ENCODE results near the gene GRP. TPM values are rescaled to one million over a fixed set of nuclear protein-coding genes. Genes with fewer than 3 reads are reported as not detected.

GRP gene
- polyA plus RNA-seq, 1 experiment, result 0.16 TPM

DNA sequence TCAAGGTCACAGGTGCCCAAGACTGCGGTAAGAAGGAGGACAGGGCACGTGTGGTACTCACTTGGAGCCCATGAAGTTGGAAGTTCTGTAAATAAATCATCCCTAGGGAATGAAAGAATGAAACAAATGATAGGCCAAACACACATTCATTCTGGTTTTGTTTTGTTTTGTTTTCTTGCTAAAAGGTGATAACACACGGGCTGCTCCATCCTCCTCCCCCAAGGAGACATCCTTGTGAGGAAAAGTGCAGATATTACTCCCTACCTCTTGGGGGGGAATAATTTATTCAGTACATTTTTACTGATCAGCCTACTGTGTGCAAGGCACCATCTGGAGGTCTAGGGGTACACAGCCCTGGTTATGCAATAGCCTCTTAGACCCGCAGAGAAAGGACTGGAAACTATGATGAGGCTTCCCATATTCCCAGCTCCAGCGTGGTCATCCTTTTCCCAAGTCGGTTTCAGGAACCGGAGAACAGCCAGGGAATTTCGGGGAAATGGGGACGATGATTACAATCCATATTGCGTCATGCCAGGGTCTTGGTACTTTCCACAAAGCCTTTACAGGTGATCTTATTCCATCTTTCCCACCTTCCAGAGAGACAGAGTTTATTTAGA, 47.0 kb downstream of the GRP start:
- peaks cover 69% of the 10 kb centered on the region for H3K27me3 ChIP-seq (ENCODE audit: control insufficient read depth, insufficient read depth, low read length)
- TF ChIP-seq, protein P1, sequence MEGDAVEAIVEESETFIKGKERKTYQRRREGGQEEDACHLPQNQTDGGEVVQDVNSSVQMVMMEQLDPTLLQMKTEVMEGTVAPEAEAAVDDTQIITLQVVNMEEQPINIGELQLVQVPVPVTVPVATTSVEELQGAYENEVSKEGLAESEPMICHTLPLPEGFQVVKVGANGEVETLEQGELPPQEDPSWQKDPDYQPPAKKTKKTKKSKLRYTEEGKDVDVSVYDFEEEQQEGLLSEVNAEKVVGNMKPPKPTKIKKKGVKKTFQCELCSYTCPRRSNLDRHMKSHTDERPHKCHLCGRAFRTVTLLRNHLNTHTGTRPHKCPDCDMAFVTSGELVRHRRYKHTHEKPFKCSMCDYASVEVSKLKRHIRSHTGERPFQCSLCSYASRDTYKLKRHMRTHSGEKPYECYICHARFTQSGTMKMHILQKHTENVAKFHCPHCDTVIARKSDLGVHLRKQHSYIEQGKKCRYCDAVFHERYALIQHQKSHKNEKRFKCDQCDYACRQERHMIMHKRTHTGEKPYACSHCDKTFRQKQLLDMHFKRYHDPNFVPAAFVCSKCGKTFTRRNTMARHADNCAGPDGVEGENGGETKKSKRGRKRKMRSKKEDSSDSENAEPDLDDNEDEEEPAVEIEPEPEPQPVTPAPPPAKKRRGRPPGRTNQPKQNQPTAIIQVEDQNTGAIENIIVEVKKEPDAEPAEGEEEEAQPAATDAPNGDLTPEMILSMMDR (IDR thresholded peaks at IDR 0.05; ENCODE audit: insufficient read depth, low read depth, low read length), result no peak
- H3K4me3 ChIP-seq (ENCODE audit: low read depth, low read length), result no peak overlapping the region
- no peaks in the 10 kb centered on the region for H3K36me3 ChIP-seq (ENCODE audit: control insufficient read depth, insufficient read depth, low read length)
- ChIA-PET CTCF (interaction anchor here (1.2 kb wide), 1 partner anchor 136 kb away, joined by 3 read pairs; no protein-coding TSS in a partner anchor), POLR2A (no interaction called here)
- DNase-seq (ENCODE audit: low read depth), result no peak

DNA sequence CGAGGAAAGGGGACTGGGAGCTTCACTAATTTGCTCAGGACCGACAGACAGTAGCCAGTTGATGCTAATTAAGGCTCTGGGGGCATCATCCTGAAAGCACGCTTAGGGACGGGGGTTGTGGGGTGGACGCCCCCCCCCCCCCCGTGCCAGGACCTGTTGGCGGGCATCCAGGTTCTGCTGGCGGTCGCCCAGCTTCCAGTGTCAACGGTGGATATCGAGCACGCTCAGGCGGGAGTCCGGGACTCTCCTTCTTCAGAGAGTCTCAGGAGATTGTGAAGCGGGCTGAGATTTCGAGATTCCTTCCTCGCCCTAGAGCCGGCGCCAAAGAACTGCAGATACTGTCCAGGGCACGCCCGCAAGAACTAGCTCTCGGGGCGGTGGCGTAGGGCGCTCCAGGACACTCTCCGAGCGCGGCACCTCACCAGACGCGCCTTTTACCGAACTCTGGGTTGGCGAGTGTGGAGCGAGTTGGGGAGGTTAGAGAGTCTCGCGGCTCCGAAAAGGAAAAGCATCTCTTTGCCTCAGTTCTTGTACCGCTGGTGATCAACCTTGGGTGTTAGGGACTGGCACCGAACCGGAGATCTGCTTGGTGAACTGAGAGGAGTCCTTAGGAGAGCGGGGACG, 47.7 kb downstream of the GRP start:
- ChIA-PET POLR2A (no interaction called here), CTCF (interaction anchor here (0.6 to 1.2 kb wide), 2 partner anchors 40 to 135 kb away, joined by 3 read pairs; no protein-coding TSS in a partner anchor)
- H3K27me3 ChIP-seq (ENCODE audit: control insufficient read depth, insufficient read depth, low read length), result peaks cover 75% of the 10 kb centered on the region
- TF ChIP-seq, protein P1 (IDR thresholded peaks at IDR 0.05; ENCODE audit: insufficient read depth, low read depth, low read length), result no peak
- no peaks in the 10 kb centered on the region for H3K36me3 ChIP-seq (ENCODE audit: control insufficient read depth, insufficient read depth, low read length)
- no peak for DNase-seq (ENCODE audit: low read depth)
- no peak overlapping the region for H3K4me3 ChIP-seq (ENCODE audit: low read depth, low read length)

- no peaks in the 10 kb centered on the region for H3K36me3 ChIP-seq (ENCODE audit: control insufficient read depth, insufficient read depth, low read length)
These were observed 48.3 kb downstream of the GRP start for GRCh38 chr18:59268127-59268720.

GRCh38 chr18:59268721-59269562, 49.0 kb downstream of the GRP start:
- POLR2A ChIA-PET, result no interaction called here
- DNase-seq (ENCODE audit: low read depth), result no peak
- TF ChIP-seq, protein P1 (IDR thresholded peaks at IDR 0.05; ENCODE audit: insufficient read depth, low read depth, low read length), result no peak
- Histone ChIP-seq H3K4me3 (ENCODE audit: low read depth, low read length) (no peak overlapping the region), H3K36me3 (ENCODE audit: control insufficient read depth, insufficient read depth, low read length) (no peaks in the 10 kb centered on the region), H3K27me3 (ENCODE audit: control insufficient read depth, insufficient read depth, low read length) (peaks cover 81% of the 10 kb centered on the region)
- CTCF ChIA-PET, result interaction anchor here (0.6 to 2.1 kb wide), 5 partner anchors 10 to 230 kb away, joined by 3 to 7 read pairs (median 5); no protein-coding TSS in a partner anchor

More at GRCh38 chr18:59268127-59268720, 48.3 kb downstream of the GRP start:
- no peak for DNase-seq (ENCODE audit: low read depth)
- Histone ChIP-seq H3K4me3 (ENCODE audit: low read depth, low read length) (no peak overlapping the region), H3K27me3 (ENCODE audit: control insufficient read depth, insufficient read depth, low read length) (peaks cover 80% of the 10 kb centered on the region)
- ChIA-PET POLR2A (no interaction called here), CTCF (interaction anchor here (0.6 to 2.1 kb wide), 4 partner anchors 11 to 134 kb away, joined by 3 to 7 read pairs (median 5); no protein-coding TSS in a partner anchor)
- TF ChIP-seq, protein P1 (IDR thresholded peaks at IDR 0.05; ENCODE audit: insufficient read depth, low read depth, low read length), result no peak
